GM21360 (cell line): ENCODE measurements around the gene RAB3GAP2.
"Not testable (repeated sequence)": the region's sequence is repeated elsewhere in the genome, so short reads cannot be mapped to it uniquely, and the experiment has no call there.

Source experiments
- ATAC-seq: cut with Tn5 transposase; IDR thresholded peaks from one replicate; pipeline ENCODE4 v1.9.1; 2021; ENCODE audit warnings: mild to moderate bottlenecking, moderate library complexity; ENCODE audit not compliant: unreplicated experiment

Gene RAB3GAP2

GRCh38 chr1:220204758-220205157 lies 67.5 kb downstream of the RAB3GAP2 start:
- ATAC-seq, result not testable (repeated sequence)

- ATAC-seq, result no peak
These were observed 68.4 kb downstream of the RAB3GAP2 start for GRCh38 chr1:220203816-220204215.

GRCh38 chr1:220198186-220199005 lies 73.9 kb downstream of the RAB3GAP2 start:
- ATAC-seq, result no peak

GRCh38 chr1:220195701-220196100 lies 76.6 kb downstream of the RAB3GAP2 start:
- ATAC-seq, result no peak

DNA sequence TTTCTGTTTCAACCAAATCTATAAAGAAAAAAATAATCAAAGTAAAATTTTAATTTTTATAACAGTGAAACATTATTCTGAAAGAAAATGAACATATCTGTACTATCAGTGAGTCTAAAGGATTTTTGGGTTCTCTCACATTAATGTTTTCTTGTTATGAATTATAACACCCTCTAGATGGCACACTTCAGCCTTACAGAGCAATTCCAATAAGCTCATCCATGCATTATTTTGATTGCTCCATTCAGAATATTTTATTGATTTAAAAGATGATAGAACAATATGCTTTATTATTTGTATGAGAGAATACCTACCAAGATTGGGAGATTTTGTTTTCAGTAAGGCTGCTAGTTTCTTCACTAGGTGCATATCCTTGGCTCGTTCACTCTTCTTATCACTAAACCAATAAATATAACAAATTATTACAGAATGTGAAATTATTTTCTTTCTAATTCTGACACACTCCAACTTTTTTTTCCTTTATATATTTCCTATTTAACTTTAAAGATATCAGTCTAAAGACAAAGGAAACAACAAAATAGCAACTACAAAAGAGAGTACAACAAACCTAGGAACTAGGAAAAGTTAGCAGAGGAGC lies 82.4 kb downstream of the RAB3GAP2 start:
- no peak for ATAC-seq

DNA sequence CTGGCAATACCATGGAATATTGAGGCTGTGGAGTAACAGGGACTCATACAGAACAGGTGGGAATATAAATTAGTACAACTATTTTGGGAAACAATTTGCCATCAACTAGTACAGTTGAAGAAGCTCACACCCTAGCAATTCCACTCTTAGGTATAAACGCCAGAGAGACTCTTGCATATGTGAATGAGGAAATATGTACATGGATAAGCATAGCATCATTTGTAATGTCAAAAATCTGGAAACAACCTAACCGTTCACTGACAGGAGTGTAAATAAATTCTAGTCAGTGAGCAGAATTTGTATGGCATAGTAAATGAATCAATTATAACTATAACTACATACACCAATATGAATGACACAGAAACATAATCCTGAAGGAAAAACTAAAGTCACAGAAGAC lies 83.7 kb downstream of the RAB3GAP2 start:
- ATAC-seq, result no peak

GRCh38 chr1:220186752-220187151 lies 85.5 kb downstream of the RAB3GAP2 start:
- ATAC-seq, result no peak

- ATAC-seq, result no peak
These were observed 87.7 kb downstream of the RAB3GAP2 start for GRCh38 chr1:220184506-220184905.

DNA sequence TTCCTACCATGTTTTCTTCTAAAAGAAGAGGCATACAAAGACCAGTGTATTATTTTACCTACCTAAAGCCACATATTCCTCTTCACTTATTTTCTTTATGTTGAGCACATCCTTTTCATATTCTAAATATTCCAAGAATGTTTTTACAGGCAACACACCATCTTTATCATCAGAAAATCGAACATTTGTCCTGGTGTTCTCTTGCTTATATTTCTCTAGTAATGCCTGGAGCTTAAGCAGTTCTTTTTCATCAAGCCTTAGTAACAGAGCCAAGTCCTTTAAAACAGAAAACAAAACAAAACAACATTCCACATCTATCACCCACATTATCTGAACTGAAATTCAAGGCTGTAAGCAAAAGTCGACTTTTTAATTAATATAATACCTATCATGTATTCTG lies 89.6 kb downstream of the RAB3GAP2 start:
- ATAC-seq, result no peak

DNA sequence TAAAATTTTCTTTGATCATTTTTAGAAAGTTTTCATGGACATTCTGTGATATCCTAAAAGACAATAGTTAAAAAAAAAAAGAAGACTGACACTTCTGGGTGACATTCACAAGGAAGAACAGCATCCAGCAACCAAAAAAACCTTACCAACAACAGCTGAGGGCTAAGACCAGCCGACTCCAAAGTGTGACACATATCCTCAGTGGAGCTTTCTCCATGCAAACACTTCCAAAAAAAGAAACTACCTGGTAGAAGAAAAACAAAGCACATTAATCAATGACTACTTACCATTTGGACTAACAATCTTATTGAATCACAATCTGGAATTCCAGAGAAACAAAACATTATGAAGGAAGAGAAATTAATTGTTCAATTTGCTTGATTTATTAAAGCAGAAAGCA lies 90.1 kb downstream of the RAB3GAP2 start:
- ATAC-seq, result no peak

DNA sequence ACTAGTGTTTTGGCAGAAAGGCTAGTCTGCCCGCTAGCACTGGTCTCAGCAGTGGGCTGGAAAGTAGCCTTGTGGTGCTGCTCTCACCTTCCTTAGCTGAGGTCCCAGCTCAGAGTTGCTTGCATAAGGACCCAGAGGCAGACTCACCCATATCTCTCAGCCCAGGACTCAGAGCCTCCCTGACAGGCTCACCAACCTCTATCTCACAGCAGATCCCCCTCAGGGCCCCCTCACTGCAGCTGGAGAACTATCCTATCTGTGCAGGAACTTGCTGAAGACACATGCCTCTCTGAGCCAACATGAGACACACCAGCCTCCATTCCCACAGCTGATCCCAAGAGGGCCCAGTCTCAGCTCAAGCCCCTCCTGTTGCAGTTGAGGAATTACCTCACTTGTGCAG lies 95.7 kb downstream of the RAB3GAP2 start:
- no peak for ATAC-seq

- ATAC-seq, result no peak
These were observed 101.3 kb downstream of the RAB3GAP2 start for GRCh38 chr1:220170836-220171526.

DNA sequence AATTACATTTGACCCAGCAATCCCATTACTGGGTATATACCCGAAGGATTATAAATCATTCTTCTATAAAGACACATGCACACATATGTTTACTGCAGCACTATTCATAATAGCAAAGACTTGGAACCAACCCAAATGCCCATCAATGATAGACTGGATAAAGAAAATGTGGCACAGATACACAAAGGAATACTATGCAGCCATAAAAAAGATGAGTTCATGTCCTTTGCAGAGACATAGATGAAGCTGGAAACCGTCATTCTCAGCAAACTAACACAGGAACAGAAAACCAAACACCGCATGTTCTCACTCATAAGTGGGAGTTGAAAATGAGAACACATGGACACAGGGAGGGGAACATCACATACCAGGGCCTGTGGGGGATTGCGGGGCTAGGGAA lies 102.4 kb downstream of the RAB3GAP2 start:
- ATAC-seq, result not testable (repeated sequence)

- no peak for ATAC-seq
These were observed 105.4 kb downstream of the RAB3GAP2 start for GRCh38 chr1:220166853-220167252.

DNA sequence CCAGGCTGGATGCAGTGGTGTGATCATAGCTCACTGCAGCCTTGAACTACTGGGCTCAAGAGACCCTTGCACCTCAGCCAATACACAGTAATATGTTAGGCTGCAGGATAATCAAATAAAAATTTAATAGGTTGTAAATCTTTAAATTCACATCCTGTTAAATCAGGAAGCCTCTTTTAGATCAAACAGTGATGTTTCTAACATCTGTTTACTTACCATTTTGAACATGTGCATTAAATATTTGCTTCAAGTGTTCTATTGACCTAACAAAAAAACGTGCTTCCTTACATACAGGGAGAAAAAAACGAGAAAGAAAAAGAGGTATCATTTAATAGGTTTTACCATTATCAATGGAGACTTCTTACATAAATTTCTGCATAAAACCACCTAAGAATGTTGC lies 107.7 kb downstream of the RAB3GAP2 start:
- ATAC-seq, result no peak

DNA sequence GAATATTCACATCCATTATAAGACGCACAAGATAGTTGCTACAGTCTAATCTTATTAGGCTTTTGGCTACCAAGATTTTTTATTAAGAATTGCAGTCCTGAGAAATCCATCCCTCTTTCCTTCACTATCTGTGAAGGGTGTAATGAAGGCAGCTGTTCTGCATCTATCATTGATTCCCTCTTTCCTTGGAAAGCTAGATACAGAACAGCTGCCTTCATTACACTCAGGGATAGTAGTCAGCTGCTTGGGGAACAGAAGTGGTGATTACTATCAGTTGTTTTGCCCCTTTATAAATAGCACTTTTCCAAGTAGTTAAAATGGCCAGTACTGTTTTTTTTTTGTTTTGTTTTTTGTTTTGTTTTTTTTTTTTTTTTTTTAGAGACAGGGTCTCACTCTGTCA lies 108.1 kb downstream of the RAB3GAP2 start:
- ATAC-seq, result no peak

GRCh38 chr1:220160027-220160426 lies 112.2 kb downstream of the RAB3GAP2 start:
- no peak for ATAC-seq

DNA sequence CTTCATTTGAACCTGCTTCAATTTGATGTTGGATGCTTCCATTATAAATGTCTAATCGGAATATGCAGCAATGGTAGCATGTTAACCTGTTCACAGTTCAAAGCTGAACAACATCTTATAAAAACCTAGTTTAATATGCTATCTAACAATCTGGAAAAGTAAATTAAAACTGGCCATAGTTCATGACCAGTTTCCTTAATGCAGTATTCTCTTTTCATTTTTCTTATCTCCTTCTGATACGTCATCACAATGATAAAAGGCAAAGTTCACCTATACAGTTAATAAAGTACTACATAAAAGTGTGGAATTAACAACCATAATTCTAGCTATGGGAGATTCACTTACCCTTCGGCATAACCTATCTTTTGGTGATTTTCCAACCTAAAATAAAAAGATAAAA lies 113.2 kb downstream of the RAB3GAP2 start:
- ATAC-seq, result no peak

DNA sequence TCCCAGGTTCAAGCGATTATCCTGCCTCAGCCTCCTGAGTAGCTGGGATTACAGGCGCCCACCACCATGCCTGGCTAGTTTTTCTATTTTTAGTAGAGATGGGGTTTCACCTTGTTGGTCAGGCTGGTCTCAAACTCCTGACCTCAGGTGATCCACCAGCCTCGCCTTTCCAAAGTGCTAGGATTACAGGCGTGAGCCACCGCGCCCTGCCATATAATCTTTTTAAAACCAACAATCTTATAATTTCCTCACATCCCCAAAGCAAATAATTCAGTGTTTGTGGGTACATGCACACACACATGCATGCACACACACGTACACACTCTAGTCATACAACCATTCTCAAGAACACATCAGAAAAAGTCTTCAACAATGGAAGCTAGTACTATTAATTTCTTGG lies 113.7 kb downstream of the RAB3GAP2 start:
- not testable (repeated sequence) for ATAC-seq

DNA sequence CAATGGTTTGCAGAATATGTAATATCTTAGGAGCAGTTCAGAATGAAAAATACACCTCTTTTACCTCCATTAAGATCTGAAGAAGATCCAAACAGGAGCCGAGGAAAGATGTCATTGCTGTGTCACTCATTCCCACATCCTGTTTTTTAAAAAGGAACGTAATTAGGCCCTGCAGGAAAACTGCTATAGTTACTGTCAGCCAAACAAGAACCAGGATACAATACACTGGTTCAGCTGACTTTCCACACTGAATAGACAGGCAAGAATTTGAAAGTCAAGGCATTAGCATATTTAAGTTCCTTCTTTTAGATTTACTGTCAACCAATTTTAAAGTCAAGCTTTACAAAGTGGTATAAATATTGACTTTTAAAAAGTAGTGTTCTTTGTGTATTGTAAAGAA lies 114.5 kb downstream of the RAB3GAP2 start:
- no peak for ATAC-seq

DNA sequence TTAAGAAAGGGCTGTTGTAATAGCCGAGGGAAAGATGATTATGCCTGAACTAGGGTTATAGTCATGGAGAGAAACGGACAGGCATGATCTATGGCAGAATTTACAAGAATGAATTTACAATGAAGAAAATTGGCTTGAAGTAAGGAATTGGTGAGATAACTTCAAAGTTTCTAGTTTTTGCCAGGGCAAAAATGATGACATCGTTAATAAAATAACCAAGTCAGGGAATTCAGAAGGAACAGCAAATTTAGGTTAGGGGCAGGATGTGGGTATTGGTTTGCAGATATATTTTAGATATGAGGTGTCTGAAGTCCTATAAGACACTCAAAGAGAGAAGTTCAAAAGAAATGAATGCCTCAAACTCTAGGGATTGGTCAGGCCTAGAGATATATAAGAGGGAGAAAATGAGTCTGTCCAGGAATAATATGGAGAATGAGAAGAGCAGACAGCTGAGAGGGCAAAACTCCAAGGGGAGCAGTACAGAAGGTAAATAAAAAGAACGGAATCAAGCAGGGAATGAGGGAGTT lies 115.6 kb downstream of the RAB3GAP2 start:
- ATAC-seq, result no peak

- no peak for ATAC-seq
These were observed 119.1 kb downstream of the RAB3GAP2 start for GRCh38 chr1:220153147-220153546.
